ENCODE data around the gene CNKSR2.
"Not testable (repeated sequence)": the region's sequence is repeated elsewhere in the genome, so short reads cannot be mapped to it uniquely, and the experiment has no call there.

Gene CNKSR2

DNA sequence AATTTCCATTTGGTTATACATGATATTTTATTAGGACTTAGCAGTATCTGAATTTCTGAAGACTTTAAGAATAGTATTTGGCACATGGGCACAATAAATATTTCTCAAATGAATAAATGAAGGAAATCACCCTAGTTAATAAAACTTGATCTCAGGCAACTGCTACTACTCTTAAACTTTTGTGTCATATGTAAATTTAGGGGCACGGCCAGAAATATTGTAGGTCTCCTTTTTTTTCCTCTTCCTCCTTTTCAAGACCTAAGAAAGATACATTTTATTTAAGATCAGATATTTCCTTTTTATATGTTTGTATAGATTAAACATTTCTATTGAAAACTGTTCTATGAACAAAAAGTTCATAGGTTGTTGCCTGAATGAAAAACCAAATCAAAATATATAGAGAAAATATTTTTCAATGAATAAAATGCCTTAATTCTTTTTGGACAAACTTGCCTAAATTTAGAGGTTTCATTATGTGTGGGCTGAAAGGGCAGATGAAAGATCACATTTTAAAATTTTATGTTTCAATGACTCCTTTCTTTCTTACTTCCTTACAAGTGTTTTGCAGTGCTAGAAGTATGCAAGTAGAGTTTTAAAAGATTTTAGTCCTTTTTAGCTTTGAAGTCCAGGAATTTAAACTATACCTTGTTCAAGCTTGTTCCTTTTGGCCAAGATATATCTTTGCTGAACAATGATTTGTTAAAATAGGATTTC lies 26.3 kb downstream of the CNKSR2 start:
- Mint-ChIP-seq H3K9me3 (no peaks in the 10 kb centered on the region), H3K27ac (no peak overlapping the region), H3K27me3 (no peaks in the 10 kb centered on the region), H3K4me3 (no peak overlapping the region), H3K36me3 (no peaks in the 10 kb centered on the region), H3K4me1 (no peaks in the 10 kb centered on the region)
- CTCF ChIA-PET = no interaction called here
- no peak for DNase-seq

DNA sequence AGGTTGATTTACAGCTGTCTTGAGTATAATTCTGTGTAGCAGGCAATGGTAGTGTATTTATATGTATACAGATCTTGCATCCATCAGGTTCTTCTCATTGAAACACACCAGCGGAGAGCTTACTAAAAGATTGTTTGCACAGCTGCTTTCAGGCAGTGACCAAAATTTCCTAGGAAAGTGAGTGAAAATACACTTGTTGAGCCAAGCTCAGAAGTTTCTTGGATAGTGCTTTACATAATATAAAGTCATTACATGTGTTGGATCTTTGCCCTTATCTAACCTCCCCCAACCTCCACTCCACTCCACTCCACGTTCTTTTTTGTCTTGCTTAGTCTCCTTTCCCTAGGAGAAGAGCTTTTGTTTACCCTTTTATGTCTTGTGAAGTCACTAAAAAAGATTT lies 34.1 kb downstream of the CNKSR2 start:
- no peaks in the 10 kb centered on the region for H3K27me3 Mint-ChIP-seq
- CTCF ChIA-PET = no interaction called here
- no peak overlapping the region for H3K27ac Mint-ChIP-seq
- H3K4me1 Mint-ChIP-seq = no peaks in the 10 kb centered on the region
- no peaks in the 10 kb centered on the region for H3K36me3 Mint-ChIP-seq
- no peak overlapping the region for H3K4me3 Mint-ChIP-seq
- DNase-seq = no peak
- no peaks in the 10 kb centered on the region for H3K9me3 Mint-ChIP-seq

DNA sequence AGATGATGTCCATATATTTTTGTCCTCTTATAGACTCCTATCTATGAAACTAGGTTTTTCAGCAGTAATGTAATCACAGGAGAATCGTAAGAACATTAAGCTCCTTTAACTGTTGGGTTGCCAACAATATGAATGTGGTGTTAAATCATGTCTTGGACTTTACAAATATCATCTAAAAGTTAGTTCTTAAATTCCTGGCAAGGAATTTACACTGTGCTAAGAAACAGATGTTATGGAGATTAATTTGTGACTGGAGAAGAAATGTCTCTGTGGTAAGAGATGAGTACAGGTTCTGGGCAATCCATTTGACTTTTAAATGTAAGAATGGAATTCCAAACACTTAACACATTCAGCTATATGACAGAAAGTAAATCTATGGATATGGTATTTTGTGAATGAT lies 34.6 kb downstream of the CNKSR2 start:
- Mint-ChIP-seq H3K27me3 (no peaks in the 10 kb centered on the region), H3K27ac (no peak overlapping the region), H3K36me3 (no peaks in the 10 kb centered on the region), H3K9me3 (peaks cover 2% of the 10 kb centered on the region), H3K4me1 (no peaks in the 10 kb centered on the region), H3K4me3 (no peak overlapping the region)
- DNase-seq = no peak
- CTCF ChIA-PET = no interaction called here

- Mint-ChIP-seq H3K27me3 (no peaks in the 10 kb centered on the region), H3K4me1 (no peaks in the 10 kb centered on the region), H3K9me3 (peaks cover 6% of the 10 kb centered on the region), H3K27ac (no peak overlapping the region), H3K36me3 (no peaks in the 10 kb centered on the region), H3K4me3 (no peak overlapping the region)
- CTCF ChIA-PET = no interaction called here
- no peak for DNase-seq
Measured at GRCh38 chrX:21412029-21412428, 37.8 kb downstream of the CNKSR2 start.

DNA sequence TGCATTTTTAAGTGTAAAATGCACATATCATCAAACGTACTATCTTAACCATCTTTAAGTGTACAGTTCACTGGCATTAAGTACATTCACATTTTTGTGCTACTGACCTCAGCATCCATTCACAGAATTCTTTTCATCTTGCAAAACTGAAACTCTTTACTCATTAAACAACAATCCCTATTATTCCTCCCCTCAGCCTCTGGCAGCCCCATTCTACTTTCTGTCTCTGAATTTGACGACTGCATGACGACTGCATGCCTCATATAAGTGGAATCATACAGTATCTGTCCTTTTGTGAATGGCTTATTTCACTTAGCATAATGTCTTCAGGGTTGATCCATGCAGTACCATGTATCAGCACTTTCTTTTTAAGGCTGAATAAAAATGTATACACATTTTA lies 38.7 kb downstream of the CNKSR2 start:
- H3K4me3 Mint-ChIP-seq = no peak overlapping the region
- peaks cover 10% of the 10 kb centered on the region for H3K9me3 Mint-ChIP-seq
- H3K27ac Mint-ChIP-seq = no peak overlapping the region
- H3K4me1 Mint-ChIP-seq = no peaks in the 10 kb centered on the region
- DNase-seq = no peak
- H3K36me3 Mint-ChIP-seq = no peaks in the 10 kb centered on the region
- CTCF ChIA-PET = no interaction called here
- no peaks in the 10 kb centered on the region for H3K27me3 Mint-ChIP-seq

DNA sequence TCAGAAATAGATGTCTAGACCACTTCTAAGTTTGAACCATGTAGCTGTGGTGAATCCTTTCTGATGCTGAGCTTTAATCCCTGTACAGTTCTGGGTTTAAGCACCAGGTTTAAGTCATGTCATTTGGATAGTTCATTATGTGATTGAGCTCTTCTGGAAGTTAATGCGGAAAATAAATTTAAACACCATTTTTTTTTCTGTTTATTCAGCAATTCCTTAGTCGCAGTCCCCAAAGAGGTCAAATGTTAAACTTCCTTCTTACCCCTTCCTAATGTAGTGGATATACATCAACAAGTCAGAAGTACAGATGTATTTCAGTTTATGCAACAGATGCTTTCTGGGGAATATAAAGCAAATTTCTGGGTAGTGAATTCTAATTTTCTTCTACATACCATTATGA lies 52.9 kb downstream of the CNKSR2 start:
- DNase-seq = no peak
- Mint-ChIP-seq H3K27ac (no peak overlapping the region), H3K9me3 (no peaks in the 10 kb centered on the region), H3K36me3 (peaks cover 10% of the 10 kb centered on the region), H3K4me1 (peaks cover 3% of the 10 kb centered on the region), H3K4me3 (no peak overlapping the region), H3K27me3 (no peaks in the 10 kb centered on the region)
- CTCF ChIA-PET = no interaction called here

DNA sequence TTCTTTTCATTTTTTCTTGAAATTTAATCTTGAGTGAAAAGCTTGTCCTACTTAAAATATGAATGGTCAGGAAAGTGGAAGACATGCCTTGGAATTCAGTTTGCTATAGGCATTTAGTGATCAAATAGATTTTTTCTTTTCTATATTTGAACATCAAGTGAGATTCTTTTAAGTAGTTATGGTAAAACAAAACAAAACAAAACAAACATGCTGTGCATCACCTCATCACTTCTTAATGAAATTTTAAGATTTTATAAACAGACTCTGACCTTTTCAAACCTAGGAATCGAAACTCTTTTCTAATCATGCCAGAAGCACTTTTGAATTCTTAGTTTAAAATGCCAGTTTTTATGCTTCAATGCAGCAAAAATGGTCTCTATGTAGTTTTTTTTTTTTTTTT lies 62.8 kb downstream of the CNKSR2 start:
- H3K27me3 Mint-ChIP-seq = no peaks in the 10 kb centered on the region
- H3K9me3 Mint-ChIP-seq = no peaks in the 10 kb centered on the region
- CTCF ChIA-PET = no interaction called here
- DNase-seq = no peak
- no peak overlapping the region for H3K4me3 Mint-ChIP-seq
- no peak overlapping the region for H3K27ac Mint-ChIP-seq
- peaks cover 25% of the 10 kb centered on the region for H3K4me1 Mint-ChIP-seq
- peaks cover 2% of the 10 kb centered on the region for H3K36me3 Mint-ChIP-seq

- Mint-ChIP-seq H3K27ac (peak overlapping the region; percentile 98), H3K4me3 (peak overlapping the region; percentile 63), H3K36me3 (peaks cover 3% of the 10 kb centered on the region), H3K9me3 (no peaks in the 10 kb centered on the region), H3K4me1 (peaks cover 25% of the 10 kb centered on the region), H3K27me3 (no peaks in the 10 kb centered on the region)
- DNase-seq = no peak
- CTCF ChIA-PET = no interaction called here
Measured at GRCh38 chrX:21438792-21439191, 64.6 kb downstream of the CNKSR2 start.

DNA sequence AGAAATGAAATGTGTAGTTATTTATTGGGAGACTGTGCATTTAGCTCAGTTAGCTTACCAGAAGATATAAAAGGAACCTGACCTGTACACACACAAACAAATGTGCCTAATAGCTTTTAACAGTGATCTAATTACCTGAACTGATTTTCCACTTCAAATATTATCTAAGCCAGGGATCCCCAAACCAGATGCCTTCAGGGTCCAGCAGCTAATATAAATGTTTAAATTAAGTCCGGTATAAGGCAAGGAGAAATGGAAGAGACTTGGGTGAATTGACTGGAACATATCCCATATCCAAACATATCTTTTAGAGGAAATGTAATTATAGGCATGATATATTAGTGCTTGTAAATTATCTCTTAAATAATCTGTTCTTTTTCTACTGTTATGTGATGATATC lies 66.7 kb downstream of the CNKSR2 start:
- H3K4me3 Mint-ChIP-seq = no peak overlapping the region
- peaks cover 3% of the 10 kb centered on the region for H3K36me3 Mint-ChIP-seq
- no peak for DNase-seq
- no peaks in the 10 kb centered on the region for H3K9me3 Mint-ChIP-seq
- H3K4me1 Mint-ChIP-seq = peaks cover 25% of the 10 kb centered on the region
- H3K27ac Mint-ChIP-seq = no peak overlapping the region
- CTCF ChIA-PET = no interaction called here
- H3K27me3 Mint-ChIP-seq = no peaks in the 10 kb centered on the region

- peaks cover 1% of the 10 kb centered on the region for H3K9me3 Mint-ChIP-seq
- H3K27me3 Mint-ChIP-seq = no peaks in the 10 kb centered on the region
- no peak for DNase-seq
- H3K36me3 Mint-ChIP-seq = peaks cover 8% of the 10 kb centered on the region
- CTCF ChIA-PET = no interaction called here
- no peak overlapping the region for H3K27ac Mint-ChIP-seq
- H3K4me3 Mint-ChIP-seq = no peak overlapping the region
- H3K4me1 Mint-ChIP-seq = no peaks in the 10 kb centered on the region
Measured at GRCh38 chrX:21457718-21458117, 83.5 kb downstream of the CNKSR2 start.

DNA sequence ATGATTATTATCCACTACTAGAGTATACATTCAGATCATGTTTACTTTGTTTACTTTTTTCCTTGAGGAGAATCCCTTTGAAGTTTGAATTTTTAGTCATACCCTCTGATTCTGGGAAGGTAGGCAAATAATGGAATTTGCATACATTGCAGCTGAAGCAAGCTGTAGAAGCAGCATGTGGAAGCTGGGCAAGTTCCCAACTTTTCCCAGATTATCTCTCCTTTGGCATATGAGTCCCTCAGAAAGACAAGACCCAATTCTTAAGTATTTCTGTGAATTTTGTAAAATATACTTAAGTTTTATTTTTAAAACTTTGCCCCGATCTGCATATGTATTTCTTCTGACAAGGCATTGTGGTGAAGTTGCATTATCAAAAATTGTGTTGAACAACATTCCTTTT lies 94.9 kb downstream of the CNKSR2 start:
- H3K36me3 Mint-ChIP-seq = no peaks in the 10 kb centered on the region
- DNase-seq = no peak
- no peak overlapping the region for H3K27ac Mint-ChIP-seq
- H3K4me3 Mint-ChIP-seq = no peak overlapping the region
- no peaks in the 10 kb centered on the region for H3K9me3 Mint-ChIP-seq
- H3K27me3 Mint-ChIP-seq = no peaks in the 10 kb centered on the region
- CTCF ChIA-PET = no interaction called here
- H3K4me1 Mint-ChIP-seq = no peaks in the 10 kb centered on the region

GRCh38 chrX:21476909-21477308 lies 102.7 kb downstream of the CNKSR2 start:
- H3K9me3 Mint-ChIP-seq = no peaks in the 10 kb centered on the region
- no peak for DNase-seq
- H3K4me3 Mint-ChIP-seq = no peak overlapping the region
- H3K27ac Mint-ChIP-seq = no peak overlapping the region
- no peaks in the 10 kb centered on the region for H3K36me3 Mint-ChIP-seq
- H3K4me1 Mint-ChIP-seq = no peaks in the 10 kb centered on the region
- H3K27me3 Mint-ChIP-seq = no peaks in the 10 kb centered on the region
- CTCF ChIA-PET = no interaction called here

GRCh38 chrX:21479695-21480270 lies 105.6 kb downstream of the CNKSR2 start:
- Mint-ChIP-seq H3K9me3 (no peaks in the 10 kb centered on the region), H3K4me1 (no peaks in the 10 kb centered on the region), H3K4me3 (no peak overlapping the region), H3K27me3 (no peaks in the 10 kb centered on the region), H3K36me3 (no peaks in the 10 kb centered on the region), H3K27ac (no peak overlapping the region)
- CTCF ChIA-PET = interaction anchor here (0.7 to 1.3 kb wide), 6 partner anchors 19 to 951 kb away, joined by 3 to 8 read pairs (median 4); no protein-coding TSS in a partner anchor
- peak; percentile 19 for DNase-seq

DNA sequence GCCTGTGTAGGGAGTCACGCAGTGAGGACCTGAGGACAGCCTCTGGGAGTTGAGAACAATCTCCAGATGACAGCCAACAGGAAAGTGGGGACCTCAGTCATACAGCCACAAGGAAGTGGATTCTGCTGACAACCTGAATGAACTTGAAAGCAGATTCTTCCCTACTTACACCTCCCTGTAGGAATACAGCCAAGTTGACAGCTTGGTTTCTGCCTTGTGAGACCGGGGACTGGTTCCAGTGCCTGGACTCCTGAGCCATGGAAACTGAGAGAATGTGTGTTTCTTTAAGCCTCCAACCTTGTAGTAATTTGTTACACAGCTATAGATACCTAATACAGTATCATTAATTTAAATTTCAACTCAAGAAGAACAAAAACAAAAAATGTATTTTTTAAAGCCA lies 107.5 kb downstream of the CNKSR2 start:
- Mint-ChIP-seq H3K27ac (no peak overlapping the region), H3K9me3 (no peaks in the 10 kb centered on the region), H3K4me3 (no peak overlapping the region), H3K36me3 (no peaks in the 10 kb centered on the region), H3K27me3 (no peaks in the 10 kb centered on the region), H3K4me1 (no peaks in the 10 kb centered on the region)
- DNase-seq = no peak
- CTCF ChIA-PET = no interaction called here

- H3K4me3 Mint-ChIP-seq, H3K9me3 Mint-ChIP-seq, H3K36me3 Mint-ChIP-seq, H3K4me1 Mint-ChIP-seq, H3K27me3 Mint-ChIP-seq, DNase-seq, H3K27ac Mint-ChIP-seq: not testable (repeated sequence)
- CTCF ChIA-PET = interaction anchor here (0.6 kb wide), 1 partner anchor 24 kb away, joined by 3 read pairs; no protein-coding TSS in a partner anchor
Measured at GRCh38 chrX:21484051-21484450, 109.8 kb downstream of the CNKSR2 start.

All from activated naive CD4-positive, alpha-beta T cell treated with anti-CD3 and anti-CD28 coated beads, Interleukin-2, amount 10 ng/mL, durations not matched to agents 7 days and 5 days (primary cell).